H9 (cell line): ENCODE measurements around the gene PAPLN. TPM values are rescaled to one million over a fixed set of nuclear protein-coding genes. Genes with fewer than 3 reads are reported as not detected.

Experiments
- DNase-seq: peaks from one replicate; pipeline ENCODE4 v3.0.0-alpha.2; 2017
- H2AFZ ChIP-seq: one replicate; pipeline ENCODE4 v1.6.1; 2013; ENCODE audit warnings: mild to moderate bottlenecking, low read length, control low read depth, moderate library complexity
- H2AK5ac ChIP-seq: 2 replicates; pipeline ENCODE4 v1.6.1; 2013; ENCODE audit warnings: low read length, control low read depth, mixed read lengths; ENCODE audit not compliant: insufficient read length
- H2BK120ac ChIP-seq: one replicate; pipeline ENCODE4 v1.6.1; 2013; ENCODE audit warnings: low read depth, mild to moderate bottlenecking, low read length, control low read depth, inconsistent platforms; ENCODE audit not compliant: poor library complexity, severe bottlenecking
- H2BK12ac ChIP-seq: 2 replicates; pipeline ENCODE4 v1.6.1; 2013; ENCODE audit warnings: low read length, control low read depth, mixed read lengths, low read depth; ENCODE audit not compliant: insufficient read length
- H2BK15ac ChIP-seq: 2 replicates; pipeline ENCODE4 v1.6.1; 2013; ENCODE audit warnings: low read depth, low read length, control low read depth
- H2BK20ac ChIP-seq: one replicate; pipeline ENCODE4 v1.6.1; 2013; ENCODE audit warnings: low read depth, mild to moderate bottlenecking, low read length, control low read depth, inconsistent platforms; ENCODE audit not compliant: poor library complexity, severe bottlenecking
- H2BK5ac ChIP-seq: 2 replicates; pipeline ENCODE4 v1.6.1; 2013; ENCODE audit warnings: low read length, control low read depth, mixed read lengths; ENCODE audit not compliant: insufficient read length
- H3K14ac ChIP-seq: 2 replicates; pipeline ENCODE4 v1.6.1; 2013; ENCODE audit warnings: low read length, control low read depth; ENCODE audit not compliant: insufficient read depth
- H3K18ac ChIP-seq: 2 replicates; pipeline ENCODE4 v1.6.1; 2013; ENCODE audit warnings: low read depth, mild to moderate bottlenecking, mixed read lengths, low read length, control low read depth; ENCODE audit not compliant: insufficient read length
- H3K23ac ChIP-seq: 2 replicates; pipeline ENCODE4 v1.6.1; 2013; ENCODE audit warnings: low read length, control low read depth, mixed read lengths, low read depth; ENCODE audit not compliant: insufficient read length
- H3K23me2 ChIP-seq: 2 replicates; pipeline ENCODE4 v1.6.1; 2013; ENCODE audit warnings: low read depth, mild to moderate bottlenecking, mixed read lengths, low read length, control low read depth; ENCODE audit not compliant: insufficient read length, poor library complexity, severe bottlenecking
- H3K27ac ChIP-seq: 2 replicates; pipeline ENCODE4 v1.5.1; 2013; ENCODE audit warnings: low read length, control low read depth, mixed read lengths, low read depth; ENCODE audit not compliant: insufficient read length
- H3K27me3 ChIP-seq: 2 replicates; pipeline ENCODE4 v1.6.1; 2013; ENCODE audit warnings: low read length, control low read depth, inconsistent platforms; ENCODE audit not compliant: insufficient read depth
- H3K4ac ChIP-seq: 2 replicates; pipeline ENCODE4 v1.6.1; 2013; ENCODE audit warnings: low read depth, mild to moderate bottlenecking, control low read depth, inconsistent platforms, low read length, moderate library complexity
- H3K4me1 ChIP-seq: 2 replicates; pipeline ENCODE4 v1.6.1; 2013; ENCODE audit warnings: low read length, control low read depth, inconsistent platforms; ENCODE audit not compliant: insufficient read depth
- H3K4me2 ChIP-seq: 2 replicates; pipeline ENCODE4 v1.6.1; 2013; ENCODE audit warnings: low read length, control low read depth, mixed read lengths; ENCODE audit not compliant: insufficient read length, insufficient read depth
- H3K56ac ChIP-seq: 2 replicates; pipeline ENCODE4 v1.6.1; 2013; ENCODE audit warnings: low read depth, mild to moderate bottlenecking, mixed read lengths, low read length, control low read depth; ENCODE audit not compliant: insufficient read length
- H3K79me1 ChIP-seq: 2 replicates; pipeline ENCODE4 v1.6.1; 2013; ENCODE audit warnings: low read depth, mild to moderate bottlenecking, moderate library complexity, low read length, control low read depth, inconsistent platforms; ENCODE audit not compliant: insufficient read depth, poor library complexity, severe bottlenecking
- H3K79me2 ChIP-seq: 2 replicates; pipeline ENCODE4 v1.6.1; 2013; ENCODE audit warnings: low read length, control low read depth, inconsistent platforms; ENCODE audit not compliant: insufficient read depth
- H3K9ac ChIP-seq: 2 replicates; pipeline ENCODE4 v1.6.1; 2013; ENCODE audit warnings: low read length, control low read depth, mixed read lengths; ENCODE audit not compliant: insufficient read length; ENCODE audit errors: extremely low read depth
- H3K9me3 ChIP-seq: one replicate; pipeline ENCODE4 v1.6.1; 2013; ENCODE audit warnings: low read depth, low read length, inconsistent platforms; ENCODE audit not compliant: control insufficient read depth
- H3T11ph ChIP-seq: one replicate; pipeline ENCODE4 v1.6.1; 2013; ENCODE audit warnings: mild to moderate bottlenecking, low read length, control low read depth, inconsistent platforms
- H4K20me1 ChIP-seq: one replicate; pipeline ENCODE4 v1.6.1; 2013; ENCODE audit not compliant: control insufficient read depth, insufficient read length, insufficient read depth
- H4K5ac ChIP-seq: 2 replicates; pipeline ENCODE4 v1.6.1; 2013; ENCODE audit warnings: low read depth, mild to moderate bottlenecking, mixed read lengths, low read length, control low read depth; ENCODE audit not compliant: insufficient read length
- H4K8ac ChIP-seq: replicated peaks from 2 replicates; pipeline ENCODE4 v1.6.1; 2013; ENCODE audit warnings: low read length, control low read depth, mixed read lengths, low read depth; ENCODE audit not compliant: insufficient read length
- H4K91ac ChIP-seq: 2 replicates; pipeline ENCODE4 v1.6.1; 2013; ENCODE audit warnings: low read depth, mild to moderate bottlenecking, moderate library complexity, mixed read lengths, low read length, control low read depth; ENCODE audit not compliant: insufficient read length
- H3K27ac Mint-ChIP-seq, 3 experiments: 2 replicates in 2 of 3; 3 replicates in 1 of 3; pipeline ENCODE4 v1.8.0; 2020 to 2021; ENCODE audit warnings: mixed read lengths in 3 of 3, mild to moderate bottlenecking in 1 of 3, moderate library complexity in 1 of 3
- H3K27me3 Mint-ChIP-seq: 2 replicates; pipeline ENCODE4 v1.8.0; 2021; ENCODE audit warnings: low read depth, mild to moderate bottlenecking, moderate library complexity, mixed read lengths
- H3K36me3 Mint-ChIP-seq, 3 experiments: 2 replicates in 2 of 3; 3 replicates in 1 of 3; pipeline ENCODE4 v1.8.0; 2020 to 2021; ENCODE audit warnings: low read depth in 3 of 3, mixed read lengths in 3 of 3; ENCODE audit not compliant: insufficient read depth in 1 of 3
- H3K4me1 Mint-ChIP-seq, 2 experiments: 2 replicates each; pipeline ENCODE4 v1.8.0; 2020; ENCODE audit warnings: mixed read lengths in 2 of 2
- H3K4me3 Mint-ChIP-seq, 2 experiments: 2 replicates in 1 of 2; 3 replicates in 1 of 2; pipeline ENCODE4 v1.8.0; 2020 to 2021; ENCODE audit warnings: mild to moderate bottlenecking in 2 of 2, mixed read lengths in 2 of 2, moderate library complexity in 1 of 2
- H3K9me3 Mint-ChIP-seq, 2 experiments: 2 replicates in 1 of 2; 3 replicates in 1 of 2; pipeline ENCODE4 v1.8.0; 2020; ENCODE audit warnings: mild to moderate bottlenecking in 2 of 2, mixed read lengths in 2 of 2, moderate library complexity in 1 of 2
- WGBS: extraction: QIAGEN DNeasy Blood & Tissue Kit; methylation state at CpG from one replicate; pipeline ENCODE4 v1.1.7; 2013; ENCODE audit warnings: missing lambda C conversion rate, low lambda C conversion rate, mixed read lengths; ENCODE audit not compliant: insufficient read length; ENCODE audit errors: extremely low coverage; 5-methylcytosine and 5-hydroxymethylcytosine counted together
- total RNA-seq: library from RNA; stranded (reverse); gene quantifications from 2 replicates; pipeline ENCODE4 v1.2.1, GENCODE V29; 2021
- TF ChIP-seq, protein P1 (sequence below): fragments of 200-600 bp; sonication (generic); conservative IDR thresholded peaks from 3 replicates; pipeline ENCODE4 v1.8.0; 2021; ENCODE audit warnings: antibody characterized with exemption, mild to moderate bottlenecking

Gene PAPLN
- total RNA-seq, 1 experiment from 2014 or later, result 8.5 TPM

DNA sequence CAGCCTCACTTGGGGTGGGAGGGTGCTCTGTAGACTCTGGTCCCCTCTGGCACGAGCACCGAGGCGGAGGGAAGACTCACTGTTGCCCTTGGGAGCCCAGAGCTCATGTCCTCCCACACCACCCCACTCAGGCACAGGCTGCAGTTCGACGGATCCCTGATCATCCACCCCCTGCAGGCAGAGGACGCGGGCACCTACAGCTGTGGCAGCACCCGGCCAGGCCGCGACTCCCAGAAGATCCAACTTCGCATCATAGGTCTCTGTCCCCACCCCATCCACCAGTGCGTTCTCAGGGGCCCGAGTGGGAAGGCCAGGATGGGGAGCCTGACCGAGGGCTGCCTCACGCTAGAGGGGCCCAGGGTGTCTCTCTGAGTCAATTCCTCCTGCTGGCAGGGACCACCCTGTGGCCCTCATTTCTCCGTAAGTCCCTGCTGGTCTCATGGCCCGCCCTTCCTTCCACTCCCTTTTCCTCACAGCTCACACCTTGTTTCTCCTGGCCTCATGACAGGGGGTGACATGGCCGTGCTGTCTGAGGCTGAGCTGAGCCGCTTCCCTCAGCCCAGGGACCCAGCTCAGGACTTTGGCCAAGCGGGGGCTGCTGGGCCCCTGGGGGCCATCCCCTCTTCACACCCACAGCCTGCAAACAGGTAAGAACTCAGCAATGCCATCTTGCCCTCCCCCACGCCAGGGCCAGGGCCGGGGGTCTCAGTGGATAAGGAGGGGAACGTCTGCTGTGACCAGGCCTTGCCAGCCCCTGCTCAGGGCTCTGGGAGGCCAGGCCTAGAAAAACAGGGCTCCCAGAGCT is 27.0 kb downstream of the PAPLN start:
- Histone ChIP-seq H3K23me2 (no peaks in the 10 kb centered on the region), H2BK20ac (no peak overlapping the region), H4K5ac (no peak overlapping the region), H3K79me2 (no peaks in the 10 kb centered on the region), H3K4ac (no peak overlapping the region), H2BK15ac (no peak overlapping the region), H3K56ac (no peak overlapping the region), H2BK5ac (no peak overlapping the region), H2AFZ (no peak overlapping the region), H3T11ph (no peak overlapping the region), H4K20me1 (no peaks in the 10 kb centered on the region), H3K9ac (no peak overlapping the region), H3K9me3 (no peaks in the 10 kb centered on the region), H3K79me1 (no peaks in the 10 kb centered on the region), H2BK120ac (no peak overlapping the region), H2AK5ac (no peak overlapping the region), H2BK12ac (no peak overlapping the region), H3K14ac (no peak overlapping the region), H3K4me1 (no peaks in the 10 kb centered on the region), H4K91ac (no peak overlapping the region), H3K27ac (no peak overlapping the region), H3K23ac (no peak overlapping the region), H3K27me3 (no peaks in the 10 kb centered on the region), H3K18ac (no peak overlapping the region), H3K4me2 (no peak overlapping the region), H4K8ac (no peak overlapping the region)
- Mint-ChIP-seq H3K36me3 (peaks cover 3 to 5% (median 4%) of the 10 kb centered on the region in 3 experiments; a peak in 4 of 7 replicates), H3K27ac (no peak overlapping the region; a peak in 1 of 7 replicates), H3K4me3 (no peak overlapping the region), H3K27me3 (peaks cover 9% of the 10 kb centered on the region), H3K9me3 (peaks cover 0 to 2% of the 10 kb centered on the region in 2 experiments; a peak in 1 of 5 replicates), H3K4me1 (peaks cover 2 to 7% of the 10 kb centered on the region in 2 experiments; a peak in 1 of 4 replicates)
- DNase-seq, result no peak
- no CpG with 5 or more reads among the region's 23 CpGs for WGBS
- TF ChIP-seq, protein P1, sequence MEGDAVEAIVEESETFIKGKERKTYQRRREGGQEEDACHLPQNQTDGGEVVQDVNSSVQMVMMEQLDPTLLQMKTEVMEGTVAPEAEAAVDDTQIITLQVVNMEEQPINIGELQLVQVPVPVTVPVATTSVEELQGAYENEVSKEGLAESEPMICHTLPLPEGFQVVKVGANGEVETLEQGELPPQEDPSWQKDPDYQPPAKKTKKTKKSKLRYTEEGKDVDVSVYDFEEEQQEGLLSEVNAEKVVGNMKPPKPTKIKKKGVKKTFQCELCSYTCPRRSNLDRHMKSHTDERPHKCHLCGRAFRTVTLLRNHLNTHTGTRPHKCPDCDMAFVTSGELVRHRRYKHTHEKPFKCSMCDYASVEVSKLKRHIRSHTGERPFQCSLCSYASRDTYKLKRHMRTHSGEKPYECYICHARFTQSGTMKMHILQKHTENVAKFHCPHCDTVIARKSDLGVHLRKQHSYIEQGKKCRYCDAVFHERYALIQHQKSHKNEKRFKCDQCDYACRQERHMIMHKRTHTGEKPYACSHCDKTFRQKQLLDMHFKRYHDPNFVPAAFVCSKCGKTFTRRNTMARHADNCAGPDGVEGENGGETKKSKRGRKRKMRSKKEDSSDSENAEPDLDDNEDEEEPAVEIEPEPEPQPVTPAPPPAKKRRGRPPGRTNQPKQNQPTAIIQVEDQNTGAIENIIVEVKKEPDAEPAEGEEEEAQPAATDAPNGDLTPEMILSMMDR, result no peak
